ENCODE measurements around the gene RARRES2. TPM values are rescaled to one million over a fixed set of nuclear protein-coding genes. Genes with fewer than 3 reads are reported as not detected.
"Not testable (repeated sequence)": the region's sequence is repeated elsewhere in the genome, so short reads cannot be mapped to it uniquely, and the experiment has no call there.

Gene RARRES2
- polyA plus RNA-seq, 3 donors from 2014 or later, result not detected

- peaks cover 31 to 34% of the 10 kb centered on the region in 2 donors for H3K4me1 Mint-ChIP-seq
These were observed 17.6 kb downstream of the RARRES2 start for GRCh38 chr7:150323682-150324372.

DNA sequence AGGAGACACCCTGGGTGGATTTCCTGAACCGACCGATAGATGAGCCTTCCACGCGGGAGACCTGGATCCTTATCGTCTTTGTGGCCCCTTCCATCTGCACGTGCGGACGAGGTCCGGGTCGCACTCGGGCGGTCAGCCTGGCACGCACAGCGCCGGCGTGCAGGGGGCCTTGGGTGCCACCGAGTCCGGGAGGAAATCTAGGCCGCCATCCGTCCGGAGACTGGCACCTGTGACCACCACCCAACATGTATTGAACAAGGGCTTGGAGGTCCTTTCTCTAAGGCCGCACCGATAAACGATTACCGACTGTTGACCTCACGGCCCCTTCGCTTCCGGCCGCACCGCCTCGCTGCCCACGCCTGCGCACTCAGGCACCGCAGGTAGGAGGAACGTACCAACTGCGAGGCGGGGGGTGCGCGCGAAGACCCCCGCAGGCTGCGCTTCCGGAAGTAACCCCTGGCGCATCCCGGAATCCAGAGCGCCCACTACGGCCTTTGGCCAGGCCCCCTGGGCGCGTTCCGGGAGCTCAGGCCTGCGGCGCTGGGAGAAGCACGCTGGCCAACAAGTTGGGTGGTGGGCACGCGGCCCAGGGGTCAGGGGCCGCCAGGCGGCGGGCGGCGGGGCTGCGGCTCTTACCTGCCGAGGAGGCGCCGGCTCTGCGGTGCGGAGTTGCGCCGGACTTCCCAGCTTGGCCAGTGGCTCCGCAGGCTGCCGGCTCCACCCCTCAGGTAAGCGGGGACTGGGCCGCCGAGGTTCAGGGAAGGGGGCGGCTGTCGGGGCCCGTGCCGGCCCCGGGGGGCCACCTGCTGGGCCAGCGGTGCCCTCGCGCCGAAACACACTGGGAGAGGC, 18.4 kb downstream of the RARRES2 start, which contains the start of the genes ACTR3C and LRRC61:
ACTR3C (minus strand) TSS at position 713 of the 849 bp plus-strand sequence. CDS start 28,249 bp downstream, outside the sequence.
LRRC61 (plus strand) TSS at position 523 of the 849 bp plus-strand sequence. CDS start 13,507 bp downstream, outside the sequence.
- Mint-ChIP-seq H3K27ac (peak within 1 kb of the TSS; percentile 91 to 98 (median 98)), H3K36me3 (peaks cover 13 to 17% (median 15%) of the 10 kb centered on the region in 3 donors), H3K27me3 (ENCODE audit: low read depth in 3 of 3) (peaks cover 0 to 2% (median 2%) of the 10 kb centered on the region in 3 donors), H3K9me3 (no peaks in the 10 kb centered on the region), H3K4me3 (peak within 1 kb of the TSS; percentile 96 to 99 (median 97)), H3K4me1 (peaks cover 31 to 34% of the 10 kb centered on the region in 2 donors)
- DNase-seq, result peak; percentile 54 to 63 (median 62)

More at GRCh38 chr7:150323682-150324372, 17.6 kb downstream of the RARRES2 start:
- Mint-ChIP-seq H3K36me3 (peaks cover 12 to 20% (median 19%) of the 10 kb centered on the region in 3 donors), H3K4me3 (peak overlapping the region; percentile 96 to 99 (median 97)), H3K27me3 (ENCODE audit: low read depth in 3 of 3) (peaks cover 0 to 2% (median 2%) of the 10 kb centered on the region in 3 donors), H3K27ac (peak overlapping the region; percentile 85 to 98 (median 98)), H3K9me3 (no peaks in the 10 kb centered on the region)
- DNase-seq, result no peak

DNA sequence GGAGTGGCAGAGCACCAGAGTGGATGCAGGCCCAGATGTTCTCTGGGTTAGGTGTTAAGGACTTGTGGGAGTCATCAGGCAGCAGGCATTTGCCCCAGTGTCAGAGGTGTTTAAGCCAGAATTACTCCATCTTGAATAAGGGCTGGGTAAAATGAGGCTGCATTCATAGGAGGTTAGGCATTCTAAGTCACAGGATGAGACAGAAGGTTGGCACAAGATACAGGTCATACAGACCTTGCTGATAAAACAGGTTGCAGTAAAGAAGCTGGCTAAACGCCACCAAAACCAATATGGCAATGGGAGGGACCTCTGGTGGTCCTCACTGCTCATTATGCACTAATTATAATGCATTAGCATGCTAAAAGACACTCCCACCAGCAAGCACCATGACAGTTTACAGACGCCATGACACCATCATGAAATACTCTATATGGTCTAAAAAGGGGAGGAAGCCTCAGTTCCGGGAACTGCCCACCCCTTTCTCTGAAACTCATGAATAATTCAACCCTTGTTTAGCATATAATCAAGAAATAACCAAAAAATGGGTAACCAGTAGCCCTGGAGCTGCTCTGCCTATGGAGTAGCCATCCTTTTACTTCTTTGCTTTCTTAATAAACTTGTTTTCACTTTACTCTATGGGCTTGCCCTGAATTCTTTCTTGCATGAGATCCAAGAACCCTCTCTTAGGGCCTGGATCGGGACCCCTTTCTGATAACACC, 19.2 kb downstream of the RARRES2 start:
- Mint-ChIP-seq H3K36me3 (peaks cover 10 to 18% (median 16%) of the 10 kb centered on the region in 3 donors), H3K4me3 (peak overlapping the region; percentile 93 to 98 (median 96)), H3K4me1 (peaks cover 31 to 34% of the 10 kb centered on the region in 2 donors), H3K27ac (peak overlapping the region; percentile 91 to 95 (median 93)), H3K9me3 (no peaks in the 10 kb centered on the region), H3K27me3 (ENCODE audit: low read depth in 3 of 3) (peaks cover 2% of the 10 kb centered on the region in 3 donors)
- peak; percentile 22 to 47 (median 24) for DNase-seq

DNA sequence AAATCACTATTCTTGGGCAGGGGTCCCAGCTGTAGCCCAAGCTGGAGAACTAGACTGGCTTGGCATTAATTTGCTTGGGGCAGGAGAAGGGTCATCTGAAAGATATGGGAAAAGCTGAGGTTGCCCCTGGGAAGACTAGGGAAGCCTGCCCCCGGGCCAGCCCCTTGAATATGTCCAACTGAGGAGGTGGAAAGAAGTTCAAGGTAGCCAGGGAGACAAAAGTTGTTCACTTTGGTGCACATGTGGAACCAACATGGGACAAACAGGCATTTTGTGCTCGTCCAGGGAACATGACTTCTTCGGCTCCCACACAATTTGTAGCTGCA, 19.7 kb downstream of the RARRES2 start:
- peaks cover 2% of the 10 kb centered on the region in 3 donors for H3K27me3 Mint-ChIP-seq (ENCODE audit: low read depth in 3 of 3)
- no peak for DNase-seq
- peak overlapping the region; percentile 93 to 98 (median 96) for H3K4me3 Mint-ChIP-seq
- H3K36me3 Mint-ChIP-seq, result peaks cover 4 to 19% (median 11%) of the 10 kb centered on the region in 3 donors
- no peaks in the 10 kb centered on the region for H3K9me3 Mint-ChIP-seq
- peaks cover 31 to 34% of the 10 kb centered on the region in 2 donors for H3K4me1 Mint-ChIP-seq
- H3K27ac Mint-ChIP-seq, result peak overlapping the region in 5 of 6 donors; percentile 93 to 95 (median 93)

GRCh38 chr7:150317748-150318444, 23.5 kb downstream of the RARRES2 start:
- H3K4me3 Mint-ChIP-seq, result no peak overlapping the region
- no peaks in the 10 kb centered on the region for H3K9me3 Mint-ChIP-seq
- H3K27me3 Mint-ChIP-seq (ENCODE audit: low read depth in 3 of 3), result peaks cover 0 to 2% (median 0%) of the 10 kb centered on the region in 3 donors
- H3K27ac Mint-ChIP-seq, result no peak overlapping the region
- no peak for DNase-seq
- H3K4me1 Mint-ChIP-seq, result peaks cover 12 to 13% of the 10 kb centered on the region in 2 donors
- peaks cover 0 to 21% (median 11%) of the 10 kb centered on the region in 3 donors for H3K36me3 Mint-ChIP-seq

- H3K9me3 Mint-ChIP-seq; H3K4me3 Mint-ChIP-seq; H3K4me1 Mint-ChIP-seq; DNase-seq; H3K27ac Mint-ChIP-seq; H3K27me3 Mint-ChIP-seq (ENCODE audit: low read depth in 3 of 3): not testable (repeated sequence)
- peaks cover 0 to 18% (median 11%) of the 10 kb centered on the region in 3 donors for H3K36me3 Mint-ChIP-seq
These were observed 24.4 kb downstream of the RARRES2 start for GRCh38 chr7:150316987-150317386.

GRCh38 chr7:150314639-150315239, 26.7 kb downstream of the RARRES2 start:
- DNase-seq, result no peak
- H3K4me1 Mint-ChIP-seq, result no peaks in the 10 kb centered on the region
- H3K4me3 Mint-ChIP-seq, result no peak overlapping the region
- no peak overlapping the region for H3K27ac Mint-ChIP-seq
- peaks cover 0 to 18% (median 7%) of the 10 kb centered on the region in 3 donors for H3K36me3 Mint-ChIP-seq
- H3K27me3 Mint-ChIP-seq (ENCODE audit: low read depth in 3 of 3), result peaks cover 0 to 2% (median 0%) of the 10 kb centered on the region in 3 donors
- H3K9me3 Mint-ChIP-seq, result no peaks in the 10 kb centered on the region

GRCh38 chr7:150313870-150314269, 27.6 kb downstream of the RARRES2 start:
- Mint-ChIP-seq H3K27ac (no peak overlapping the region), H3K9me3 (no peaks in the 10 kb centered on the region), H3K36me3 (peaks cover 0 to 18% (median 7%) of the 10 kb centered on the region in 3 donors), H3K4me1 (no peaks in the 10 kb centered on the region), H3K4me3 (no peak overlapping the region), H3K27me3 (ENCODE audit: low read depth in 3 of 3) (peaks cover 0 to 4% (median 2%) of the 10 kb centered on the region in 3 donors)
- DNase-seq, result no peak

DNA sequence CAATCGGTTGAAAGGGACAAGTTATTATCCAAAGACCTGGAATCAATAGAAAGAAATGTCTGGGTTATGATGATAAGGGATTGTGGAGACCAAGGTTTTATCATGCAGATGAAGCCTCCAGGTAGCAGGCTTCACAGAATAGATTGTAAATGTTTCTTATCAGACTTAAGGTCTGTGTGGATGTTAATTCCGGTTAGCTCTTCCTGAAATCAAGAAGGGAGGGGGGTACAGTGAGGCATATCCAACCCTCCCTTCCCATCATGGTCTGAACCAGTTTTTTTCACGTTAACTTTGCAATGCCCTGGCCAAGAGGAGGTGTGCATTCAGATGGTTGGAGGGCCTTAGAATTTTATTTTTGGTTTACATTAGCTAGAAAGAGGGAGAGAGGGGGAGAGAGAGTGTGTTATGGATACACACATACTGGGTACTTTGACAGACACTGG, 28.0 kb downstream of the RARRES2 start:
- Mint-ChIP-seq H3K9me3 (no peaks in the 10 kb centered on the region), H3K27me3 (ENCODE audit: low read depth in 3 of 3) (peaks cover 0 to 5% (median 2%) of the 10 kb centered on the region in 3 donors), H3K4me3 (no peak overlapping the region), H3K4me1 (no peaks in the 10 kb centered on the region), H3K36me3 (peaks cover 0 to 18% (median 7%) of the 10 kb centered on the region in 3 donors), H3K27ac (no peak overlapping the region)
- DNase-seq, result no peak

GRCh38 chr7:150312649-150313366, 28.6 kb downstream of the RARRES2 start:
- not testable (repeated sequence) for H3K9me3 Mint-ChIP-seq; H3K4me3 Mint-ChIP-seq; H3K4me1 Mint-ChIP-seq; DNase-seq; H3K27me3 Mint-ChIP-seq (ENCODE audit: low read depth in 3 of 3); H3K27ac Mint-ChIP-seq
- H3K36me3 Mint-ChIP-seq, result peaks cover 0 to 13% (median 5%) of the 10 kb centered on the region in 3 donors

GRCh38 chr7:150311711-150312110, 29.7 kb downstream of the RARRES2 start:
- Mint-ChIP-seq H3K27ac (no peak overlapping the region), H3K36me3 (peaks cover 0 to 6% (median 4%) of the 10 kb centered on the region in 3 donors), H3K27me3 (ENCODE audit: low read depth in 3 of 3) (peaks cover 0 to 5% (median 2%) of the 10 kb centered on the region in 3 donors), H3K4me3 (no peak overlapping the region), H3K4me1 (no peaks in the 10 kb centered on the region), H3K9me3 (no peaks in the 10 kb centered on the region)
- DNase-seq, result no peak

DNA sequence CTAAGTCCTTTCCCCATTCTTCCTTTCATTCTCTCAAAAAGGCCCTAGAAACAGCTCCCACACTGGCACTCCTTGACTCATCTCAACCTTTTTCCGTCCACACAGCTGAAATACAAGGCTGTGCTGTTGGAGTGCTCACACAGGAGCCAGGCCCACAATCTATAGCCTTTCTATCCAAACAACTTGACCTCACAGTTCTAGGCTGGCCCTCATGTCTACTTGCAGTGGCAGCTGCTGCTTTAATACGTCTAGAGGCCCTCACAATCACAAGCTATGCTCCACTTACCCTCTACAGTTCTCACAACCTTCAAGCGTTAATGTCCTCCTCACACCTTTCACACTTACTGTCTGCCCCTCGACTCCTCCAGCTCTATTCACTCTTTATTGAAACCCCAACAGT, 30.3 kb downstream of the RARRES2 start:
- Mint-ChIP-seq H3K36me3 (peaks cover 0 to 6% (median 4%) of the 10 kb centered on the region in 3 donors), H3K4me3 (no peak overlapping the region), H3K27me3 (ENCODE audit: low read depth in 3 of 3) (peaks cover 0 to 5% (median 2%) of the 10 kb centered on the region in 3 donors), H3K4me1 (no peaks in the 10 kb centered on the region), H3K27ac (no peak overlapping the region), H3K9me3 (no peaks in the 10 kb centered on the region)
- no peak for DNase-seq
